ENCODE data around the gene SLC25A33. TPM values are rescaled to one million over a fixed set of nuclear protein-coding genes. Genes with fewer than 3 reads are reported as not detected.

SLC25A33 gene
- total RNA-seq, 1 donor from 2014 or later = 6.4 TPM

DNA sequence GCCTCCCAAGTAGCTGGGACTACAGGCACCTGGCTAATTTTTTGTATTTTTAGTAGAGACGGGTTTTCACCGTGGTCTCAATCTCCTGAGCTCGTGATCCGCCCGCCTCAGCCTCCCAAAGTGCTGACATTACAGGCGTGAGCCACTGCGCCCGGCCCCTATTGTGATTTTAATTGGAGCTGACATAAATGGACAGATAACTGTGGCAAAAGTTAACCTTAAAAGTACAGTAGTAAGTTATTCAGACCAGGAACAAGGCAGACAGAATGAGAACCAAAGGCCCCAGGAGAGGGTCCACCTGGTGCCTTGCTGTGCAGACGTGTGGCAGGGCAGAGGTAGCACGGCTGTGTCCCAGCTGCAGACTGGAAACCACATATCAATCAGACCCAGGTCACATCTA is 60.5 kb downstream of the SLC25A33 start:
- no peak overlapping the region for H3K27ac ChIP-seq
- no peaks in the 10 kb centered on the region for H3K4me1 ChIP-seq
- peaks cover 0 to 23% of the 10 kb centered on the region in 2 donors for H3K36me3 ChIP-seq
- TF ChIP-seq, protein P1, sequence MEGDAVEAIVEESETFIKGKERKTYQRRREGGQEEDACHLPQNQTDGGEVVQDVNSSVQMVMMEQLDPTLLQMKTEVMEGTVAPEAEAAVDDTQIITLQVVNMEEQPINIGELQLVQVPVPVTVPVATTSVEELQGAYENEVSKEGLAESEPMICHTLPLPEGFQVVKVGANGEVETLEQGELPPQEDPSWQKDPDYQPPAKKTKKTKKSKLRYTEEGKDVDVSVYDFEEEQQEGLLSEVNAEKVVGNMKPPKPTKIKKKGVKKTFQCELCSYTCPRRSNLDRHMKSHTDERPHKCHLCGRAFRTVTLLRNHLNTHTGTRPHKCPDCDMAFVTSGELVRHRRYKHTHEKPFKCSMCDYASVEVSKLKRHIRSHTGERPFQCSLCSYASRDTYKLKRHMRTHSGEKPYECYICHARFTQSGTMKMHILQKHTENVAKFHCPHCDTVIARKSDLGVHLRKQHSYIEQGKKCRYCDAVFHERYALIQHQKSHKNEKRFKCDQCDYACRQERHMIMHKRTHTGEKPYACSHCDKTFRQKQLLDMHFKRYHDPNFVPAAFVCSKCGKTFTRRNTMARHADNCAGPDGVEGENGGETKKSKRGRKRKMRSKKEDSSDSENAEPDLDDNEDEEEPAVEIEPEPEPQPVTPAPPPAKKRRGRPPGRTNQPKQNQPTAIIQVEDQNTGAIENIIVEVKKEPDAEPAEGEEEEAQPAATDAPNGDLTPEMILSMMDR (IDR thresholded peaks at IDR 0.05) = no peak
- TF ChIP-seq POLR2A (IDR thresholded peaks at IDR 0.05) (no peak), POLR2AphosphoS5 (IDR thresholded peaks at IDR 0.05; ENCODE audit: insufficient read depth in 1 of 2, low read depth in 1 of 2) (no peak)
- DNase-seq (ENCODE audit: extremely low spot score in 2 of 2) = no peak
- intact Hi-C loops (cut with DNase I) = no loop called here
- H3K4me3 ChIP-seq = no peak overlapping the region
- H3K27me3 ChIP-seq = no peaks in the 10 kb centered on the region
- no peaks in the 10 kb centered on the region for H3K9me3 ChIP-seq

DNA sequence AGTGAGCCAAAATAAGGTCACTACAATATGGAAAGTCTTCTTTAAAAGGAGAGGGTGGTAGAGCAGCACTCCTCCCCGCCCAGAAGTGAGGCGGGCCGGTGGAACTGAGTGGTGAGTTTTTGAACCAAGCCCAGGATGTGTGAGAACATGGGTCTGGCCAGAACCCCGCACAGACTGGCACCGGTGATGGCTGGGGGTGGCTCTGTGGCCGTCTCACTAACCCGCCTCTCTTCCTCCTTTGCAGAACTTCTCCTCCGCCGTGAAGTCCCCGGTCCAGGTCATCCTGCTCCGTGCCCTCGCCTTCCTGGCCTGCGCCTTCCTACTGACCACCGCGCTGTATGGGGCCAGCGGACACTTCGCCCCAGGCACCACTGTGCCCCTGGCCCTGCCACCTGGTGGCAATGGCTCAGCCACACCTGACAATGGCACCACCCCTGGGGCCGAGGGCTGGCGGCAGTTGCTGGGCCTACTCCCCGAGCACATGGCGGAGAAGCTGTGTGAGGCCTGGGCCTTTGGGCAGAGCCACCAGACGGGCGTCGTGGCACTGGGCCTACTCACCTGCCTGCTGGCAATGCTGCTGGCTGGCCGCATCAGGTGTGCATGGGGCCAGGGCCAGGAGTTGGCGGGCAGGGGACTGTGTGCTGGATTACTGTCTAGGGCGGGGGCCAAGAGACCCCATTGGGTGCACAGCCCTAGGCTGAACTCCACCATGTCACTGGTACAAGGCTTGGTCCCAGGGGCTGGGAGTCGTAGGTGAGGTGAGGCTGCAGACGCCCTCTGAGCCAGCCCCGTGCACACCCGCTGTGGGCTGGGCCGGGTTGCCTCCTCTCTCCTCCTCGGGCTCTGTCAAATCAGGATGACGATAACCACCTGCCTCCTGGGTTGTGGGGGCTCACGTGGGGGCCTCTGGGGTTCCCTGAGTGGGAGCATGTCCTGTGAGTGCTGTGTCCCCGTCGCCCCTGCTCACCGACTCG is 61.9 kb downstream of the SLC25A33 start:
- intact Hi-C loops (cut with DNase I) = no loop called here
- Histone ChIP-seq H3K27ac (no peak overlapping the region), H3K36me3 (peaks cover 0 to 23% of the 10 kb centered on the region in 2 donors), H3K4me1 (no peaks in the 10 kb centered on the region), H3K27me3 (no peaks in the 10 kb centered on the region), H3K9me3 (no peaks in the 10 kb centered on the region), H3K4me3 (no peak overlapping the region)
- TF ChIP-seq, protein P1 (IDR thresholded peaks at IDR 0.05) = no peak
- no peak for TF ChIP-seq POLR2AphosphoS5 (IDR thresholded peaks at IDR 0.05; ENCODE audit: insufficient read depth in 1 of 2, low read depth in 1 of 2)
- no peak for TF ChIP-seq POLR2A (IDR thresholded peaks at IDR 0.05)
- DNase-seq (ENCODE audit: extremely low spot score in 2 of 2) = no peak

DNA sequence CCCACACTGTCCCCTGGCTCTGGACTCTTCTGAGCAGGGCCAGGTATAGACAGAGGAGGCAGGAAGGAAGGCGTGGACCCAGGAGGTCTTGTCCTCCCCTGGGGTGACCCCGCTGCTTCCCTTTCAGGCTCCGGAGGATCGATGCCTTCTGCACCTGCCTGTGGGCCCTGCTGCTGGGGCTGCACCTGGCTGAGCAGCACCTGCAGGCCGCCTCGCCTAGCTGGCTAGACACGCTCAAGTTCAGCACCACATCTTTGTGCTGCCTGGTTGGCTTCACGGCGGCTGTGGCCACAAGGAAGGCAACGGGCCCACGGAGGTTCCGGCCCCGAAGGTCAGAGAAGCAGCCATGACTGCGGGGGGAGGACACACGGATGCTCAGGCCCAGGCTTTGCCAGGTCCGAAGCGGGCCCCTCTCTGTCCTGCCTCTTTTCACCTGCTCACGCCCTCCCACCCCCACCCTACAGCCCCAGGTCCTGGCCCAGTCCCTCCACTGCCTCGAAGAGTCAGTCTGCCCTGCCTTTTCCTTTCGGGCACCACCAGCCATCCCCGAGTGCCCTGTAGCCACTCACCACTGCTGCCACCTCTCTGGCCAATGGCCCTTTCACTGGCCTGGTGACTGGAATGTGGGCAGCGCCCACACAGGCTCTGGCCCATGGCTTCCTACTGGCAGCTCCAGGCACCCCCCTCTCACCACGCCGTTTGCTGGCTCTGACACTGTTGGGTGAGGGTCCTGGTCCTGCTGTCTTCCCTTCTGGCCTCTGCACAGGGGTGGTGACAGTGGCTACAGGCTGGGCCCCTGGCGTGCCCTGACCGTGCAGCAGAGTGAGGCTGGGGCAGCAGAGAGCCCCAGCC is 62.9 kb downstream of the SLC25A33 start:
- Histone ChIP-seq H3K27ac (no peak overlapping the region), H3K4me3 (no peak overlapping the region), H3K4me1 (no peaks in the 10 kb centered on the region), H3K27me3 (no peaks in the 10 kb centered on the region), H3K9me3 (no peaks in the 10 kb centered on the region), H3K36me3 (peaks cover 0 to 23% of the 10 kb centered on the region in 2 donors)
- intact Hi-C loops (cut with DNase I) = no loop called here
- no peak for TF ChIP-seq POLR2AphosphoS5 (IDR thresholded peaks at IDR 0.05; ENCODE audit: insufficient read depth in 1 of 2, low read depth in 1 of 2)
- no peak for TF ChIP-seq POLR2A (IDR thresholded peaks at IDR 0.05)
- TF ChIP-seq, protein P1 (IDR thresholded peaks at IDR 0.05) = no peak
- no peak for DNase-seq (ENCODE audit: extremely low spot score in 2 of 2)

DNA sequence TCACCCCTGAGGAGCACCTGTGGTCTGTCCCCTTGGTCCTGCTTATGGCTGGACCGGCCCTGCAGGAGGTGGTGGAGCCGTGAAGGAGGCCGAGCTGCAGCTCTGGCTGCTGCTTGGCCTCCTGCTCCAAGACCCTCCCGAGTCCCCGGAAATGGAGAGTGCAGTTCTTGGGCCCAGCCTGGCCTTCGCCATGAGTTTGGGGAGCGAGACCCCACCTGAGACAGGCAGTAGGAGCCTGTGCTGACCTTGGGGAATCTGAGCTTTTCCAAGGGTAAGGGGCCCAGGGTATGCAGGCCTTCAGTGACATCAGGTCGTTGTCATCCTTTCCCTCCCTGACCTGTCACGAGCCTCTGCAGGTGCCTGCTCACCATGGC is 63.5 kb downstream of the SLC25A33 start:
- no peaks in the 10 kb centered on the region for H3K27me3 ChIP-seq
- no peak overlapping the region for H3K27ac ChIP-seq
- DNase-seq (ENCODE audit: extremely low spot score in 2 of 2) = no peak
- H3K4me1 ChIP-seq = no peaks in the 10 kb centered on the region
- TF ChIP-seq POLR2AphosphoS5 (IDR thresholded peaks at IDR 0.05; ENCODE audit: insufficient read depth in 1 of 2, low read depth in 1 of 2) (no peak), POLR2A (IDR thresholded peaks at IDR 0.05) (no peak)
- TF ChIP-seq, protein P1 (IDR thresholded peaks at IDR 0.05) = no peak
- H3K4me3 ChIP-seq = no peak overlapping the region
- H3K36me3 ChIP-seq = peaks cover 0 to 23% of the 10 kb centered on the region in 2 donors
- intact Hi-C loops (cut with DNase I) = no loop called here
- H3K9me3 ChIP-seq = no peaks in the 10 kb centered on the region
